Activated T-cell treated with anti-CD3 and anti-CD28 coated beads, Interleukin-2, amount 50 U/mL, for 72 hours (primary cell): ENCODE data around the gene GPR146. TPM values are rescaled to one million over a fixed set of nuclear protein-coding genes. Genes with fewer than 3 reads are reported as not detected.

ENCODE experiments used
- ATAC-seq, 2 donors: fragments of 150-1000 bp; cut with Tn5 transposase; replicated peaks in 1 of 2; 2 replicates each; pipeline ENCODE4 v1.10.0; 2021; ENCODE audit warnings: moderate library complexity in 2 of 2, mild to moderate bottlenecking in 1 of 2
- DNase-seq, 2 donors: peaks; one replicate each; pipeline ENCODE4 v3.0.0; 2021 to 2022; ENCODE audit warnings: mixed read lengths in 1 of 2
- H3K27ac Mint-ChIP-seq: one replicate; pipeline ENCODE4 v1.8.0; 2022; ENCODE audit warnings: mild to moderate bottlenecking, moderate library complexity, mixed read lengths
- H3K27me3 Mint-ChIP-seq: one replicate; pipeline ENCODE4 v1.8.0; 2022; ENCODE audit warnings: low read depth, mixed read lengths
- H3K36me3 Mint-ChIP-seq, 2 donors: one replicate each; pipeline ENCODE4 v1.8.0; 2022; ENCODE audit warnings: mixed read lengths in 2 of 2, mild to moderate bottlenecking in 1 of 2; ENCODE audit not compliant: insufficient read depth in 2 of 2
- H3K4me1 Mint-ChIP-seq: one replicate; pipeline ENCODE4 v1.8.0; 2022; ENCODE audit warnings: low read depth, mixed read lengths
- H3K4me3 Mint-ChIP-seq, 2 donors: one replicate each; pipeline ENCODE4 v1.8.0; 2022; ENCODE audit warnings: mild to moderate bottlenecking in 2 of 2, mixed read lengths in 2 of 2, moderate library complexity in 2 of 2
- H3K9me3 Mint-ChIP-seq, 2 donors: one replicate each; pipeline ENCODE4 v1.8.0; 2022; ENCODE audit warnings: mixed read lengths in 2 of 2
- total RNA-seq, 2 donors: library from RNA; stranded (reverse); gene quantifications; one replicate each; pipeline ENCODE4 v1.2.3, GENCODE V29; 2022

Gene GPR146
- total RNA-seq, 2 donors from 2014 or later, result 0.91 to 2.7 TPM

DNA sequence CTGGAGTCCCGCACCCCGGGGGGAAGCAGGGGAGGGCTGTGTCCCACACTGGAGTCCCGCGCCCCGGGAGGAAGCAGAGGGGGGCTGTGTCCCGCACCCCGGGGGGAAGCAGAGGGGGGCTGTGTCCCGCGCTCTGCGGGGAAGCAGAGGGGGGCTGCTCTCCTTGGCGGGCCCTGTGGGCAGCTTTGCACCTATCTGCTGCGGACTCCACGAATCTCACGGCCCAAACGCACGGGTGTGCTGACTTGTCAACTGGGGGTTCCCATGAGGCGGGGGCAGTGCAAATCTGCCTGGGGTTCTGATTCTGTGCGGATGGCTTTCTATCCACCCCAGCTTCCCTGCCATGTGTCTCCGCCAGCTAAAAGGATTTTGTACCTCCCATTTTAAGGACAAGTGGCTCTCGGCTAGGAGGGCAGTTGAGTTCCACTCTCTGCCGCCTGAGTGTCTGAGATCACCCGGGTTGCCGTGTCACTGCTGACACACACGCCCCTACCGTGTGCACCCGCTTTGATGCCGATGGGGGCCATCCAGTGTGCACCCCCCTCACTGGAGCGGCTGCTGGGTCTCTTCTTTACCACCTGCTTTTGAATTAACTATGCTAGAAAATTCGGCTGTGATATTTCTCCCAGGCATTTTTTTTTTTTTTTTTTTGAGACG lies 64.0 kb downstream of the GPR146 start:
- Mint-ChIP-seq H3K27me3 (no peaks in the 10 kb centered on the region), H3K36me3 (no peaks in the 10 kb centered on the region), H3K9me3 (no peaks in the 10 kb centered on the region), H3K4me1 (peaks cover 28% of the 10 kb centered on the region), H3K4me3 (no peak overlapping the region), H3K27ac (no peak overlapping the region)
- no peak for ATAC-seq
- no peak for DNase-seq

Other genes with a start within 250 kb of the GPR146 start
- gene SUN1, start 212.1 kb upstream of the GPR146 start, total RNA-seq, result 10 to 100 TPM; 77.9 to 84.4 TPM
- 10 to 100 TPM; 33.8 to 34.9 TPM for gene GET4, start 168.0 kb upstream of the GPR146 start, total RNA-seq
- gene ADAP1, start 89.9 kb upstream of the GPR146 start, total RNA-seq, result 10 to 100 TPM; 11.1 to 29.4 TPM
- 10 to 100 TPM; 20.8 to 28.4 TPM for gene COX19, start 69.0 kb upstream of the GPR146 start, total RNA-seq
- gene CYP2W1, start 61.4 kb upstream of the GPR146 start, total RNA-seq, result not detected
- under 1 TPM; 0.24 to 0.56 TPM for gene GPER1, start 43.6 kb downstream of the GPR146 start, total RNA-seq
- 10 to 100 TPM; 62.2 to 71.3 TPM for gene ZFAND2A, start 115.7 kb downstream of the GPR146 start, total RNA-seq
- gene UNCX, start 188.3 kb downstream of the GPR146 start, total RNA-seq, result not detected